ENCODE measurements around the gene TPH2. TPM values are rescaled to one million over a fixed set of nuclear protein-coding genes. Genes with fewer than 3 reads are reported as not detected.

TPH2 gene
- total RNA-seq, 3 donors from 2014 or later = not detected

- H3K4me3 ChIP-seq = no peak overlapping the region
- H3K27me3 ChIP-seq = peaks cover 0 to 11% of the 10 kb centered on the region in 2 donors
- DNase-seq (ENCODE audit: low spot score in 2 of 2) = no peak
- H3K9me3 ChIP-seq = no peaks in the 10 kb centered on the region
- H3K4me1 ChIP-seq = no peaks in the 10 kb centered on the region
- TF ChIP-seq CTCF (IDR thresholded peaks at IDR 0.05) (no peak), POLR2AphosphoS5 (IDR thresholded peaks at IDR 0.05) (no peak), POLR2A (IDR thresholded peaks at IDR 0.05) (no peak)
- H3K36me3 ChIP-seq = no peaks in the 10 kb centered on the region
- intact Hi-C loops (cut with DNase I; ENCODE audit: low total_unique reads) = no loop called here
- no peak overlapping the region for H3K27ac ChIP-seq
These were observed 11.0 kb downstream of the TPH2 start for GRCh38 chr12:71949646-71950045.

GRCh38 chr12:71950404-71950803 lies 11.8 kb downstream of the TPH2 start:
- Histone ChIP-seq H3K27me3 (peaks cover 0 to 7% of the 10 kb centered on the region in 2 donors), H3K27ac (no peak overlapping the region), H3K9me3 (no peaks in the 10 kb centered on the region), H3K36me3 (no peaks in the 10 kb centered on the region), H3K4me3 (no peak overlapping the region), H3K4me1 (no peaks in the 10 kb centered on the region)
- no peak for TF ChIP-seq POLR2A (IDR thresholded peaks at IDR 0.05)
- TF ChIP-seq CTCF (IDR thresholded peaks at IDR 0.05) = no peak
- intact Hi-C loops (cut with DNase I; ENCODE audit: low total_unique reads) = no loop called here
- DNase-seq (ENCODE audit: low spot score in 2 of 2) = no peak

GRCh38 chr12:71950819-71951218 lies 12.2 kb downstream of the TPH2 start:
- Histone ChIP-seq H3K9me3 (no peaks in the 10 kb centered on the region), H3K27ac (no peak overlapping the region), H3K27me3 (peaks cover 0 to 7% of the 10 kb centered on the region in 2 donors), H3K4me1 (no peaks in the 10 kb centered on the region), H3K36me3 (no peaks in the 10 kb centered on the region), H3K4me3 (no peak overlapping the region)
- no peak for TF ChIP-seq POLR2AphosphoS5 (IDR thresholded peaks at IDR 0.05)
- TF ChIP-seq POLR2A (IDR thresholded peaks at IDR 0.05) = no peak
- TF ChIP-seq CTCF (IDR thresholded peaks at IDR 0.05) = no peak
- intact Hi-C loops (cut with DNase I; ENCODE audit: low total_unique reads) = no loop called here
- no peak for DNase-seq (ENCODE audit: low spot score in 2 of 2)

DNA sequence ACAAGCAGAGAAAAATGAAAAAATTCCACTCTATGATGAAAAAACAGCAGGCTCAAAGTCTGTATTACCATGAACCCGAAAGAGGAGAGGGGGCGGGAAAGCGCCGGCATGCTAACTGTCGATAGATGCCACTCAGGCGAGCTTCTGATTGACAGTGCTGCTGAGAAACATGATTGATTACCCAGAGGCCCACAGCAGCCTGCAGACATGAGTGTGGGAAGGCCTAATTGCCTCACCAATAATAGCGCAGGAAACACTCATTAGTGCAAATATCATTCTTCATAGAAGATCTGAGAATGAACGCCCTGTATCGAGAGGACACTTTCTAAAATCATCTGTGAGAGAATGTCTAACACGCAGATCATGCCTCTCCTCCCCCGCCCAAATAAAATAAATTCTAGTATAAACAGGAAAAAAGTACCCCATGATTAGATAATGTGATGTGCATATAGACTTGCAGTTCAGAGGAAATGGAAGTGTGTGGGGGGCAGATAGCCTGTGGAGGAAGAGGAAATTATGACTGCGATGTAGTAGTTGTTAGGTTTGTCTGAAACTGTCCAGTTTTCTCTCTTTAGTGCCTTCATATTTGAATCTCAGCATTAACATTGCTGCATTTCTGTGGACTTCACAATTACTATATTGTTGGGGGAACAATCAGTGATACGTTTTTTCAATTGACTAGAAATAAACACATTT lies 15.6 kb downstream of the TPH2 start:
- DNase-seq (ENCODE audit: low spot score in 2 of 2) = no peak
- TF ChIP-seq CTCF (IDR thresholded peaks at IDR 0.05) = no peak
- no peak for TF ChIP-seq POLR2AphosphoS5 (IDR thresholded peaks at IDR 0.05)
- TF ChIP-seq POLR2A (IDR thresholded peaks at IDR 0.05) = no peak
- Histone ChIP-seq H3K36me3 (no peaks in the 10 kb centered on the region), H3K4me1 (no peaks in the 10 kb centered on the region), H3K4me3 (no peak overlapping the region), H3K27ac (no peak overlapping the region), H3K9me3 (no peaks in the 10 kb centered on the region), H3K27me3 (no peaks in the 10 kb centered on the region)
- intact Hi-C loops (cut with DNase I; ENCODE audit: low total_unique reads) = no loop called here

- no peak for TF ChIP-seq CTCF (IDR thresholded peaks at IDR 0.05)
- TF ChIP-seq POLR2AphosphoS5 (IDR thresholded peaks at IDR 0.05) = no peak
- TF ChIP-seq POLR2A (IDR thresholded peaks at IDR 0.05) = no peak
- H3K27me3 ChIP-seq = no peaks in the 10 kb centered on the region
- H3K27ac ChIP-seq = no peak overlapping the region
- H3K9me3 ChIP-seq = no peaks in the 10 kb centered on the region
- no peak overlapping the region for H3K4me3 ChIP-seq
- no peak for DNase-seq (ENCODE audit: low spot score in 2 of 2)
- no peaks in the 10 kb centered on the region for H3K4me1 ChIP-seq
- intact Hi-C loops (cut with DNase I; ENCODE audit: low total_unique reads) = no loop called here
- no peaks in the 10 kb centered on the region for H3K36me3 ChIP-seq
These were observed 16.2 kb downstream of the TPH2 start for GRCh38 chr12:71954861-71955260.
